Smooth muscle cell (in vitro differentiated cells): ENCODE results near the gene VPS11. TPM values are rescaled to one million over a fixed set of nuclear protein-coding genes. Genes with fewer than 3 reads are reported as not detected.

Experiments
- DNase-seq: peaks from one replicate; lab custom pipeline; 2025; ENCODE audit not compliant: unreplicated experiment; lab: John Stamatoyannopoulos, UW
- H2AFZ ChIP-seq: fragments of 200-600 bp; sonication (generic); 2 replicates; pipeline ENCODE4 v1.6.0; 2016; ENCODE audit warnings: antibody characterized with exemption, low read depth, mild to moderate bottlenecking
- H3F3A ChIP-seq: fragments of 200-600 bp; sonication (generic); 2 replicates; pipeline ENCODE4 v1.6.0; 2017; ENCODE audit warnings: antibody characterized with exemption, low read depth
- H3K27ac ChIP-seq: fragments of 200-600 bp; sonication (generic); 2 replicates; pipeline ENCODE4 v1.5.1; 2016; ENCODE audit warnings: low read depth, mild to moderate bottlenecking
- H3K27me3 ChIP-seq: fragments of 200-600 bp; sonication (generic); 2 replicates; pipeline ENCODE4 v1.6.1; 2016; ENCODE audit warnings: low read depth, mild to moderate bottlenecking
- H3K36me3 ChIP-seq: fragments of 200-600 bp; sonication (generic); 2 replicates; pipeline ENCODE4 v1.5.1; 2016; ENCODE audit warnings: low read depth
- H3K4me1 ChIP-seq: fragments of 200-600 bp; sonication (generic); 2 replicates; pipeline ENCODE4 v1.5.1; 2016; ENCODE audit warnings: low read depth
- H3K4me2 ChIP-seq: fragments of 200-600 bp; sonication (generic); 2 replicates; pipeline ENCODE4 v1.6.0; 2016; ENCODE audit warnings: mild to moderate bottlenecking
- H3K4me3 ChIP-seq: fragments of 200-600 bp; sonication (generic); 2 replicates; pipeline ENCODE4 v1.5.1; 2016; ENCODE audit warnings: mild to moderate bottlenecking
- H3K79me2 ChIP-seq: fragments of 200-600 bp; sonication (generic); 2 replicates; pipeline ENCODE4 v1.6.0; 2016; ENCODE audit warnings: low read depth, mild to moderate bottlenecking
- H3K9ac ChIP-seq: fragments of 200-600 bp; sonication (generic); 2 replicates; pipeline ENCODE4 v1.6.0; 2016; ENCODE audit warnings: low read depth
- H3K9me3 ChIP-seq: fragments of 200-600 bp; sonication (generic); replicated peaks from 2 replicates; pipeline ENCODE4 v1.5.1; 2016; ENCODE audit warnings: low read depth
- H4K20me1 ChIP-seq: fragments of 200-600 bp; sonication (generic); 2 replicates; pipeline ENCODE4 v1.6.0; 2016; ENCODE audit warnings: low read depth
- CTCF ChIP-seq: fragments of 200-600 bp; sonication (generic); IDR thresholded peaks from 2 replicates; pipeline ENCODE4 v1.5.1; 2017; ENCODE audit warnings: borderline replicate concordance, mild to moderate bottlenecking, antibody characterized with exemption; ENCODE audit not compliant: insufficient read depth, poor library complexity, severe bottlenecking
- WGBS: methylation state at CpG from one replicate; pipeline ENCODE4 v1.1.7; 2016; ENCODE audit warnings: low lambda C conversion rate; 5-methylcytosine and 5-hydroxymethylcytosine counted together
- polyA plus RNA-seq: library from polyadenylated mRNA; unstranded; fragments of >200 nt; fragmentation: Nextera tagmentation; extraction: Ambion mirVana; gene quantifications from 2 replicates; pipeline ENCODE4 v1.2.1, GENCODE V29; 2016
- total RNA-seq: library from RNA; depleted of rRNA; stranded (reverse); fragments of >200 nt; gene quantifications from 2 replicates; pipeline ENCODE4 v1.2.3, GENCODE V29; 2014

VPS11 gene
- total and polyA plus RNA-seq, 2 experiments from 2014 or later: 33.1 to 33.8 TPM

GRCh38 chr11:119091178-119091577 is 23.6 kb downstream of the VPS11 start:
- no peak for TF ChIP-seq CTCF
- Histone ChIP-seq H3K9ac (no peak overlapping the region), H3K4me2 (no peak overlapping the region), H3K27me3 (no peaks in the 10 kb centered on the region), H3K4me1 (peaks cover 5% of the 10 kb centered on the region), H3K27ac (no peak overlapping the region), H4K20me1 (peaks cover 14% of the 10 kb centered on the region), H3K36me3 (no peaks in the 10 kb centered on the region), H2AFZ (no peak overlapping the region), H3K79me2 (peaks cover 44% of the 10 kb centered on the region), H3K4me3 (no peak overlapping the region), H3F3A (peaks cover 10% of the 10 kb centered on the region), H3K9me3 (no peaks in the 10 kb centered on the region)
- no peak for DNase-seq
- 77% methylated on average over 9 of the region's 9 CpGs for WGBS

- Histone ChIP-seq H3K9me3 (no peaks in the 10 kb centered on the region), H3K79me2 (peaks cover 36% of the 10 kb centered on the region), H3F3A (peaks cover 14% of the 10 kb centered on the region), H3K4me1 (peaks cover 5% of the 10 kb centered on the region), H3K36me3 (no peaks in the 10 kb centered on the region), H3K9ac (no peak overlapping the region), H3K4me3 (no peak overlapping the region), H3K27me3 (no peaks in the 10 kb centered on the region), H3K4me2 (peak overlapping the region; percentile 92), H4K20me1 (peaks cover 14% of the 10 kb centered on the region), H3K27ac (no peak overlapping the region), H2AFZ (no peak overlapping the region)
- WGBS: 90% methylated on average over 13 of the region's 13 CpGs
- TF ChIP-seq CTCF: no peak
- no peak for DNase-seq
These were observed 24.6 kb downstream of the VPS11 start for GRCh38 chr11:119091966-119092879.

- DNase-seq: no peak
- Histone ChIP-seq H4K20me1 (peaks cover 14% of the 10 kb centered on the region), H3K27ac (peak overlapping the region; percentile 69), H3K4me1 (peaks cover 5% of the 10 kb centered on the region), H2AFZ (no peak overlapping the region), H3K36me3 (no peaks in the 10 kb centered on the region), H3K79me2 (peaks cover 35% of the 10 kb centered on the region), H3K9ac (peak overlapping the region; percentile 59), H3K9me3 (no peaks in the 10 kb centered on the region), H3K27me3 (no peaks in the 10 kb centered on the region), H3F3A (peaks cover 14% of the 10 kb centered on the region), H3K4me2 (peak overlapping the region; percentile 92), H3K4me3 (peak overlapping the region; percentile 70)
- no peak for TF ChIP-seq CTCF
- WGBS: 60% methylated on average over 12 of the region's 12 CpGs
These were observed 25.5 kb downstream of the VPS11 start for GRCh38 chr11:119092880-119093842.
